ENCODE data around the gene GABARAP.

Gene GABARAP
- 5.0 to 7.0 (median 6.0) reads per million in 3 donors for total RNA-seq

- no peaks in the 10 kb centered on the region for H3K27me3 ChIP-seq (replicated peaks; ENCODE audit: control insufficient read depth, insufficient read depth, low read length, poor library complexity, severe bottlenecking)
- H3K9me3 ChIP-seq (ENCODE audit: control insufficient read depth, low read length) = no peaks in the 10 kb centered on the region
- peak within 1 kb of the TSS; percentile 94 for H3K27ac ChIP-seq (ENCODE audit: insufficient read depth, low read length, poor library complexity, severe bottlenecking)
- H3K4me1 ChIP-seq (ENCODE audit: control insufficient read depth, insufficient read depth, low read length, poor library complexity, severe bottlenecking) = peaks cover 31% of the 10 kb centered on the region
- peaks cover 27% of the 10 kb centered on the region for H3K36me3 ChIP-seq (ENCODE audit: control insufficient read depth, insufficient read depth, low read length)
- DNase-seq = peak; percentile 89 to 90 (median 90)
- H3K4me3 ChIP-seq (ENCODE audit: insufficient read depth, low read depth, low read length, poor library complexity, severe bottlenecking) = peak within 1 kb of the TSS; percentile 88
Observed at GRCh38 chr17:7241783-7242716, at the start of gene GABARAP. Gene GABARAP (minus strand): TSS chr17:7242449. CDS start chr17:7242330, 119 bp downstream.

GRCh38 chr17:7290685-7291084 is 48.4 kb upstream of the GABARAP start:
- no peak for DNase-seq
- Histone ChIP-seq H3K9me3 (ENCODE audit: control insufficient read depth, low read length) (no peaks in the 10 kb centered on the region), H3K27ac (ENCODE audit: insufficient read depth, low read length, poor library complexity, severe bottlenecking) (no peak overlapping the region), H3K4me1 (ENCODE audit: control insufficient read depth, insufficient read depth, low read length, poor library complexity, severe bottlenecking) (peaks cover 15% of the 10 kb centered on the region), H3K27me3 (replicated peaks; ENCODE audit: control insufficient read depth, insufficient read depth, low read length, poor library complexity, severe bottlenecking) (no peaks in the 10 kb centered on the region), H3K4me3 (ENCODE audit: insufficient read depth, low read depth, low read length, poor library complexity, severe bottlenecking) (no peak overlapping the region), H3K36me3 (ENCODE audit: control insufficient read depth, insufficient read depth, low read length) (no peaks in the 10 kb centered on the region)

GRCh38 chr17:7290166-7290565 is 47.9 kb upstream of the GABARAP start:
- H3K4me3 ChIP-seq (ENCODE audit: insufficient read depth, low read depth, low read length, poor library complexity, severe bottlenecking) = no peak overlapping the region
- no peak overlapping the region for H3K27ac ChIP-seq (ENCODE audit: insufficient read depth, low read length, poor library complexity, severe bottlenecking)
- H3K4me1 ChIP-seq (ENCODE audit: control insufficient read depth, insufficient read depth, low read length, poor library complexity, severe bottlenecking) = peaks cover 12% of the 10 kb centered on the region
- no peaks in the 10 kb centered on the region for H3K9me3 ChIP-seq (ENCODE audit: control insufficient read depth, low read length)
- H3K27me3 ChIP-seq (replicated peaks; ENCODE audit: control insufficient read depth, insufficient read depth, low read length, poor library complexity, severe bottlenecking) = no peaks in the 10 kb centered on the region
- no peak for DNase-seq
- H3K36me3 ChIP-seq (ENCODE audit: control insufficient read depth, insufficient read depth, low read length) = no peaks in the 10 kb centered on the region

- Histone ChIP-seq H3K4me3 (ENCODE audit: insufficient read depth, low read depth, low read length, poor library complexity, severe bottlenecking) (no peak overlapping the region), H3K27ac (ENCODE audit: insufficient read depth, low read length, poor library complexity, severe bottlenecking) (no peak overlapping the region), H3K27me3 (replicated peaks; ENCODE audit: control insufficient read depth, insufficient read depth, low read length, poor library complexity, severe bottlenecking) (no peaks in the 10 kb centered on the region), H3K9me3 (ENCODE audit: control insufficient read depth, low read length) (no peaks in the 10 kb centered on the region), H3K4me1 (ENCODE audit: control insufficient read depth, insufficient read depth, low read length, poor library complexity, severe bottlenecking) (peaks cover 6% of the 10 kb centered on the region), H3K36me3 (ENCODE audit: control insufficient read depth, insufficient read depth, low read length) (no peaks in the 10 kb centered on the region)
- no peak for DNase-seq
Observed at GRCh38 chr17:7289256-7290032, 47.2 kb upstream of the GABARAP start.

- Histone ChIP-seq H3K9me3 (ENCODE audit: control insufficient read depth, low read length) (no peaks in the 10 kb centered on the region), H3K4me1 (ENCODE audit: control insufficient read depth, insufficient read depth, low read length, poor library complexity, severe bottlenecking) (peaks cover 21% of the 10 kb centered on the region), H3K27ac (ENCODE audit: insufficient read depth, low read length, poor library complexity, severe bottlenecking) (no peak overlapping the region), H3K36me3 (ENCODE audit: control insufficient read depth, insufficient read depth, low read length) (no peaks in the 10 kb centered on the region), H3K27me3 (replicated peaks; ENCODE audit: control insufficient read depth, insufficient read depth, low read length, poor library complexity, severe bottlenecking) (peaks cover 12% of the 10 kb centered on the region), H3K4me3 (ENCODE audit: insufficient read depth, low read depth, low read length, poor library complexity, severe bottlenecking) (no peak overlapping the region)
- DNase-seq = no peak
Observed at GRCh38 chr17:7285679-7286078, 43.4 kb upstream of the GABARAP start.

GRCh38 chr17:7284911-7285310 is 42.7 kb upstream of the GABARAP start:
- Histone ChIP-seq H3K27ac (ENCODE audit: insufficient read depth, low read length, poor library complexity, severe bottlenecking) (no peak overlapping the region), H3K4me3 (ENCODE audit: insufficient read depth, low read depth, low read length, poor library complexity, severe bottlenecking) (no peak overlapping the region), H3K27me3 (replicated peaks; ENCODE audit: control insufficient read depth, insufficient read depth, low read length, poor library complexity, severe bottlenecking) (peaks cover 12% of the 10 kb centered on the region)

GRCh38 chr17:7283471-7284216 is 41.4 kb upstream of the GABARAP start:
- Histone ChIP-seq H3K4me1 (ENCODE audit: control insufficient read depth, insufficient read depth, low read length, poor library complexity, severe bottlenecking) (peaks cover 22% of the 10 kb centered on the region), H3K27me3 (replicated peaks; ENCODE audit: control insufficient read depth, insufficient read depth, low read length, poor library complexity, severe bottlenecking) (peaks cover 12% of the 10 kb centered on the region), H3K27ac (ENCODE audit: insufficient read depth, low read length, poor library complexity, severe bottlenecking) (no peak overlapping the region), H3K36me3 (ENCODE audit: control insufficient read depth, insufficient read depth, low read length) (no peaks in the 10 kb centered on the region), H3K9me3 (ENCODE audit: control insufficient read depth, low read length) (no peaks in the 10 kb centered on the region), H3K4me3 (ENCODE audit: insufficient read depth, low read depth, low read length, poor library complexity, severe bottlenecking) (no peak overlapping the region)
- no peak for DNase-seq

More at GRCh38 chr17:7284911-7285310, 42.7 kb upstream of the GABARAP start:
- DNase-seq = no peak
- Histone ChIP-seq H3K4me1 (ENCODE audit: control insufficient read depth, insufficient read depth, low read length, poor library complexity, severe bottlenecking) (peaks cover 22% of the 10 kb centered on the region), H3K36me3 (ENCODE audit: control insufficient read depth, insufficient read depth, low read length) (no peaks in the 10 kb centered on the region), H3K9me3 (ENCODE audit: control insufficient read depth, low read length) (no peaks in the 10 kb centered on the region)

- H3K4me1 ChIP-seq (ENCODE audit: control insufficient read depth, insufficient read depth, low read length, poor library complexity, severe bottlenecking) = peaks cover 22% of the 10 kb centered on the region
- no peak for DNase-seq
- no peak overlapping the region for H3K4me3 ChIP-seq (ENCODE audit: insufficient read depth, low read depth, low read length, poor library complexity, severe bottlenecking)
- H3K36me3 ChIP-seq (ENCODE audit: control insufficient read depth, insufficient read depth, low read length) = no peaks in the 10 kb centered on the region
- H3K27me3 ChIP-seq (replicated peaks; ENCODE audit: control insufficient read depth, insufficient read depth, low read length, poor library complexity, severe bottlenecking) = peaks cover 12% of the 10 kb centered on the region
- H3K9me3 ChIP-seq (ENCODE audit: control insufficient read depth, low read length) = no peaks in the 10 kb centered on the region
- no peak overlapping the region for H3K27ac ChIP-seq (ENCODE audit: insufficient read depth, low read length, poor library complexity, severe bottlenecking)
Observed at GRCh38 chr17:7282752-7283321, 40.6 kb upstream of the GABARAP start.

- DNase-seq = no peak
- Histone ChIP-seq H3K9me3 (ENCODE audit: control insufficient read depth, low read length) (no peaks in the 10 kb centered on the region), H3K4me3 (ENCODE audit: insufficient read depth, low read depth, low read length, poor library complexity, severe bottlenecking) (peak overlapping the region; percentile 53), H3K27ac (ENCODE audit: insufficient read depth, low read length, poor library complexity, severe bottlenecking) (no peak overlapping the region), H3K4me1 (ENCODE audit: control insufficient read depth, insufficient read depth, low read length, poor library complexity, severe bottlenecking) (peaks cover 22% of the 10 kb centered on the region), H3K27me3 (replicated peaks; ENCODE audit: control insufficient read depth, insufficient read depth, low read length, poor library complexity, severe bottlenecking) (peaks cover 12% of the 10 kb centered on the region), H3K36me3 (ENCODE audit: control insufficient read depth, insufficient read depth, low read length) (no peaks in the 10 kb centered on the region)
Observed at GRCh38 chr17:7281953-7282751, 39.9 kb upstream of the GABARAP start.

All from effector memory CD4-positive, alpha-beta T cell (primary cell).